ENCODE results near the gene FITM1. TPM values are rescaled to one million over a fixed set of nuclear protein-coding genes. Genes with fewer than 3 reads are reported as not detected.

FITM1 gene
- total RNA-seq, 1 donor from 2014 or later, result 0.58 TPM

DNA sequence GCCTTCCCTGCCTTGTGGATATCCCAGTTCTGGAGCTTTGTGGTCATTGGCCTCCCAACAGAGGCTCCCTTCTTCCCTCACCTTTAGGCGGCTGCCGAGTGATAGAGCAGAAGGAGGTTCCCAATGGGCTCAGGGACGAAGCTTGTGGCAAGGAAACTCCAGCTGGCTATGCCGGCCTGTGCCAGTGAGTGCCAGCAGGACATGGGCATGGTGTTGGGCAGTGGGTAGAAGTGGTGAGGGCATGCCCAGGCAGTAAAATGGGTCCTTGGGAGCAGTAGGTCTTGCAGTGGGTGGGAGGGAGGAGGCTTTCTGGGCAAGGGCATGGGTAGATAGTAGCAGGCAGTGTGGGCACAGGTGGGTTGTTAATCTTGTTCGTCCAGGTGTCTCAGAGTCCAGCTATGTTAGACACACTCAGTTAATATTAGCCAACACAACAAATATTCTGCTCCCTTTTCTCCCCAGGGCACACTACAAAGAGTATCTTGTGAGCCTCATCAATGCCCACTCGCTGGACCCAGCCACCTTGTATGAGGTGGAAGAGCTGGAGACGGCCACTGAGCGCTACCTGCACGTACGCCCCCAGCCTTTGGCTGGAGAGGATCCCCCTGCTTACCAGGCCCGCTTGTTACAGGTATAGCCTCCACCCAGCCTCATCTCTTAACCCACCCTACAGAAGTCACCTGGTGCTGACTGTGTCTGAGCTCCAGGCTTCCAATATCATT, 29.5 kb downstream of the FITM1 start:
- no peak for DNase-seq (ENCODE audit: low spot score)

DNA sequence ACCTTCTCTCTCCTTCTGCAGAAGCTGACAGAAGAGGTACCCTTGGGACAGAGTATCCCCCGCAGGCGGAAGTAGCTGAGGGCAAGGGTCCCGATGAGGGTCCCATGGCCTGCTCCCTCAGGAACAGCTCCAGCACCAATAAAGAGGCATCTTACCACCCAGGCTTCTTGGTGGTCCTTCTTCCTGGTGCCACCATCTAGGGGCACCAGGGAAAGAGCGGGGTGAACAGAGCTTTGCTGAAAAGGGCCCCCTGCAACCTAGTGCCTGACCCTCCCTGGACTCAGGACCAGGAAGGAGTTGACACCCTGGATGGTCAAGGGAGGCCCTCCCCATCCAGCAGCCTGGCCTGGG, 30.0 kb downstream of the FITM1 start:
- DNase-seq (ENCODE audit: low spot score), result no peak

DNA sequence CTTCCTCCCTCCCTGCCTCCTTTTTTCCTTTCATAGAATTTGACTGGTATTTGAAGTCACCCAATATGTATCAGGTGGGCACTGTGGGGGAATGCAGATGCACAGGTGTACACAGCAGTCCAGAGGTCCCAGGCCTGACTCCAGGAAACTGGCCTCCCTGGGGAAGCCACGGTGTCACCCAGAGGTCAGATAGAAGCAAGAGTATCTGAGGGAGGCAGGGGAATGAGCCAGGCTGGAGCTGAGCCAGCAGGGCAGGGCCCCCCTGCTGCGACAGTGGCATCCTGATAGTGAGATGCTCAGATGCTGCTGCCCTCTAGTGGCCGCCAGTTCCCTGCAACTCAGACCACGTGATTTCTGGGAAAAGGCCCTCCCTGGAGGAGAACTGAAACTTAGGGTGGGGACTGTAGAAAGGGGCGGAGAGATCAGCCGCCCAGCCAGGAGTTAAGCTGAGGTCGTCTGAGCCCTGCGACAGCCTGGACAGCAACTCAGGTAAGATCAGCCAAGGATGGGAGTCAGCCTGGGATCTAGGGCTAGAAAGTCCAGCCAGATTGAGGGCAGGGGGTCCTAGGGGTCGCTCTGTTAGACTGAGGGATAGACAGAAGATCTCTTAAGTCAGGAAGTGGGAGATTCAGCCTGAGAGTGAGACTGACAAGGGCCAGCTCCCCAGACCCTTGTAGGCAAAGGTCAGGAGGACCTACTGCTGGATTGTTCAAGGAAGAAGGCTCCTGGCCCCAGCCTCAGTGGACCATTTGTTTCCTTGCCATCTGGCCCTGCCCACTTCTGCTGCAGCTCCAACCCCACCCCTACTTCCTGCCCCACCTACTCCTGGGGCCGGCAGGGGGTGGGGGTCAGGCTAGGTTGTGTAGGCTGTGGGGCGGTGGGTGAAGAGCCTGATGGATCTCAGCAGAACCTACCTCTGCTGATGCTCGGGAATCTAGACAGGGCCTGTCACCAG, 30.7 kb downstream of the FITM1 start, which contains the start of gene IRF9:
Gene IRF9, plus strand, starts transcription at position 416 of the 955 bp plus-strand sequence. CDS start 880 bp downstream, outside the sequence.
- peak; percentile 98 for DNase-seq (ENCODE audit: low spot score)

DNA sequence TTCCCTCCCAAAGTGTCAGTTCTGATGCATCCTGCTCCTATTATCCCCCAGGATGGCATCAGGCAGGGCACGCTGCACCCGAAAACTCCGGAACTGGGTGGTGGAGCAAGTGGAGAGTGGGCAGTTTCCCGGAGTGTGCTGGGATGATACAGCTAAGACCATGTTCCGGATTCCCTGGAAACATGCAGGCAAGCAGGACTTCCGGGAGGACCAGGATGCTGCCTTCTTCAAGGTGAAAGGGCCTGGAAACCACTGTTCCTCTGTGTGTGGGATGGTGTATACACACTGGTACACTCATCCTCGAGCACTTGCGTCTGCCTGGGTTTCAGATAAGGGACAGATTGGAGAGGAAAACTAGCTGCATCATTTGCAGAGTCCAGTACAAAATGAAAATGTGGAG, 31.6 kb downstream of the FITM1 start:
- DNase-seq (ENCODE audit: low spot score), result no peak

DNA sequence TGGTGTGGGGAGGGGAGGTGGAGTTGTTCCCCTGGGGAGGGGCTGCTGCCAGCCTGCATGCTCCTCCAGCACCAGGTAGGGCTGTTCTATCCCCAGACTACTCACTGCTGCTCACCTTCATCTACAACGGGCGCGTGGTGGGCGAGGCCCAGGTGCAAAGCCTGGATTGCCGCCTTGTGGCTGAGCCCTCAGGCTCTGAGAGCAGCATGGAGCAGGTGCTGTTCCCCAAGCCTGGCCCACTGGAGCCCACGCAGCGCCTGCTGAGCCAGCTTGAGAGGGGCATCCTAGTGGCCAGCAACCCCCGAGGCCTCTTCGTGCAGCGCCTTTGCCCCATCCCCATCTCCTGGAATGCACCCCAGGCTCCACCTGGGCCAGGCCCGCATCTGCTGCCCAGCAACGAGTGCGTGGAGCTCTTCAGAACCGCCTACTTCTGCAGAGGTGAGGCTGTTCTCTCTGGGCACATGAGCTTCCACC, 34.1 kb downstream of the FITM1 start:
- no peak for DNase-seq (ENCODE audit: low spot score)

DNA sequence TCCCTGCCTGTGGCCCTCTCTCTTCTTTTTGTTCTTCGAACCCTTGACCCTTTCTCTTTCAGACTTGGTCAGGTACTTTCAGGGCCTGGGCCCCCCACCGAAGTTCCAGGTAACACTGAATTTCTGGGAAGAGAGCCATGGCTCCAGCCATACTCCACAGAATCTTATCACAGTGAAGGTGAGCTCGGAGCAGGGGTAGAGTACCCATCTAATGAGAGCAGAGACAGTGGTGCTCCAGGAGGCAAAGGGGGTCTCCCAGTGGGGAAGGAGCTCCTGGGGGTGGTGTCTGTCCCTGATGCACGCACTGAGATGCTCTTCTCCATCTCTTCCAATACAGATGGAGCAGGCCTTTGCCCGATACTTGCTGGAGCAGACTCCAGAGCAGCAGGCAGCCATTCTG, 35.3 kb downstream of the FITM1 start:
- no peak for DNase-seq (ENCODE audit: low spot score)

DNA sequence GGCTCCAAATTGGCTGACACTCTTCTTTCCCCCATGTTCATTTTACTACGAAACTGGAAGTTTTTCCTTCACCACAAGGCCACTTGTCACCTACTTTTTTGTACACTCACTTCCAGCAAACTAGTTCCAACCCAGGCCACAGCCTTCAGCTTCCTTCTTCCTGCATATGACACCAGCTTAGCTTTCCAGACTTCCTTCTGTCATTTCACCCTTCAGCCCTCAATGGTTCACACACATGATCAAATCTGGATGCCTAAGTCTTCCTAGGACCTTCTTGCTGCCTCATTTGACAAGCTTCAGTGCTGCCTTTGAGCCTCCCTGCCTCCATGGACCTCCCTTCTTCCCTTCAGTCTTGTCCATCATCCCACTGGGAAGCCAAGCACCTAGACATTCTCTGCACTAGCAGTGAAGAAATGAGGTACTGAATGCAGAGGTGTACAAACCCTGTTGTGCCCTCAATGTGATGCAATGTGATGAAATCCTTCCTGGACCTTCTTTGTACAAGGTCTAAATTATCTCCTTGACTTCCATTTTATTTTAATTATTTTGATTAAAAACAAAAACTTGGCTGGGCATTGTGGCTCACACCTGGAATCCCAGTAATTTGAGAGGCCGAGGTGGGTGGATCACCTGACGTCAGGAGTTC, 37.1 kb downstream of the FITM1 start:
- DNase-seq (ENCODE audit: low spot score), result no peak

DNA sequence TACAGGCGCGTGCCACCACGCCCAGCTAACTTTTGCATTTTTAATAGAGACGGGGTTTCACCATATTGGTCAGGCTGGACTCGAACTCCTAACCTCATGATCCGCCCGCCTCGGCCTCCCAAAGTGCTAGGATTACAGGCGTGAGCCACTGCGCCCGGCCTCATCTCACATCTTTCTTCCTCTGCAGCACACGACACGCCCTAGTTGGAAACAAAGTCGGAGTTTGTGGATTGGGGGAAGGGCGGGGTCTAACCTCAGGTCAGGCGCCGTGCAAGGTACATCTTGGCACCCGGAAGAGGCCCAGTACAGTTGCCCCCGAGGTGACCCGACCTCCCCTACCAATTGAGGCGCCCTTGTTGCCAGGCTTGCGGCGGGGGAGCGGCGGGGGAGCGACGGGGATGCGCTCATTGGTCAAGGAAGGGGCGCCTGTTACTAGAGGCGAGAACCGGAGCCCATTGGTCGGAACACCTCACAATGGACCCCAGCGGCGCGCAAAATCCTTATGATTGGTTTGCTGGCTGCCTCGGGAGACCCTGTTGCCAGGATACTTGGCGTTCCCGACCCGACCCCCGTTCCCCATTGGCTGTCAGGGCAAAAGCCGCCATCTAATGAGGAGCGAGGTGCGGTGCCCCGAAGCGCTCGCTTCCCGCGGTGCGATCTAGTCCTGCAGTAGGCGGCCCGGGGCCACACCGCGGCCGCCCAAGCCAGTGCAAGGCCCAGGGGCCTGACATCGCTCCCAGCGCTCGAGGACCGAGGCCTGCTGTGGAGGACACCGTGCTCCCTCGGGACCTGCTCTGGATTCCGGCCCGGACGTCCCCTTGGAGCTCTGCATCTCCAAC, 41.2 kb downstream of the FITM1 start, which contains the start of gene REC8:
Gene REC8, plus strand, starts transcription at position 659 of the 839 bp plus-strand sequence. CDS start 473 bp downstream, outside the sequence.
- DNase-seq (ENCODE audit: low spot score), result no peak

DNA sequence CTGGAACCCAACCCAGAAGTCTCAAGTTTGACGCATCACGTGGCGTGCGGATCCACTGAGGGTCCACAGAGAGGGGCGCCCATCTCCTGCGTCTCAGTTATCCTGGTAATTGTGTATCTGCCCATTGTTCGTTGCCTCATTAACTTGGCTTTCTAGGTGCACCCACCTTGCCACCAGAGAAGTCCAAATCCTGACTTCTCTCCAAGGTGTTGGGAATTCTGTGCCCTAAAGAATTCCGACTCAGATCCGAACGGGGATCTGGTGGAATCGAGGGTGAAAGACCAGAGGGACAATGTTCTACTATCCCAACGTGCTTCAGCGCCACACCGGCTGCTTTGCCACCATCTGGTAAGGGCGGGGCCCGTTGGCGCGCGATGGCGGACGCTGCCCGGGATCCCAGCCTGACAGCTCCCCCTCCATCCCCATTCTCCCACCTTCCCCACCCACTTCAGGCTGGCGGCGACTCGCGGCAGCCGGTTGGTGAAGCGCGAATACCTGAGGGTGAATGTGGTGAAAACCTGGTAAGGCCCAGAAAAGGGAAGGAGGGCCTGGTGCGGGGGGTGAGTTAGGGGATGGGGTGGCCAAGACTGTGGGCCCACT, 41.9 kb downstream of the FITM1 start:
- DNase-seq (ENCODE audit: low spot score), result no peak

DNA sequence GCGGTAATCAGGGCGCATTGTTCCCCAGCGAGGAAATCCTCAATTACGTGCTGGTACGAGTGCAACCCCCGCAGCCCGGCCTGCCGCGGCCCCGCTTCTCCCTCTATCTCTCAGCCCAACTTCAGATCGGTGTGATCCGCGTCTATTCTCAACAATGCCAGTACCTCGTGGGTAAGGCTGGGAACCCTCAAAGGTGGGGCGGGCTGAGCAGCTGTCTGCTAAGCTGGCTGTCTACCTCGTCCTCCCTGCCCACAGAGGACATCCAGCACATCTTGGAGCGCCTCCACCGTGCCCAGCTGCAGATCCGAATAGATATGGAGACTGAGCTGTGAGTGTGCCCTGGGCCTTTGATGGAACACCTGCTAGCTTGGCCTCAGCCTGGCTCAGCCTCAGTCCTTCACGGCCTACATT, 42.4 kb downstream of the FITM1 start:
- no peak for DNase-seq (ENCODE audit: low spot score)

DNA sequence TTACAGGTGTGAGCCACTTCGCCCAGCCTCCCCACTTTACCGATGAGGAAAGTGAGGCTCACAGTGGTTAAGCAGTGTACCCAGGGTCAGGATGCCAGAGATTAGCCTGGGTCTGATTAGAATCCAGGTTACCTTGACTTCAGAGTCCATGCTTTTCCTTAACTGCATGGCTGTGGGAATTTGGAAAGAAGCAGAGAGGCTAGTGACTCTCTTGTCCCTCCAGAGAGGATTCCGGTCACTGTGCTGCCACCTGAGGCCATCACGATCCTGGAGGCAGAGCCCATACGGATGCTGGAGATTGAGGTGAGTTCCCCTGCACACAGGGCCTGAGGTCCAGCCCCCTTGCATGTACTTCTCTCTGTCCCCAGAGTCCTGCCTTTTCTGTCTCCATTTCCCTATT, 46.1 kb downstream of the FITM1 start:
- no peak for DNase-seq (ENCODE audit: low spot score)

DNA sequence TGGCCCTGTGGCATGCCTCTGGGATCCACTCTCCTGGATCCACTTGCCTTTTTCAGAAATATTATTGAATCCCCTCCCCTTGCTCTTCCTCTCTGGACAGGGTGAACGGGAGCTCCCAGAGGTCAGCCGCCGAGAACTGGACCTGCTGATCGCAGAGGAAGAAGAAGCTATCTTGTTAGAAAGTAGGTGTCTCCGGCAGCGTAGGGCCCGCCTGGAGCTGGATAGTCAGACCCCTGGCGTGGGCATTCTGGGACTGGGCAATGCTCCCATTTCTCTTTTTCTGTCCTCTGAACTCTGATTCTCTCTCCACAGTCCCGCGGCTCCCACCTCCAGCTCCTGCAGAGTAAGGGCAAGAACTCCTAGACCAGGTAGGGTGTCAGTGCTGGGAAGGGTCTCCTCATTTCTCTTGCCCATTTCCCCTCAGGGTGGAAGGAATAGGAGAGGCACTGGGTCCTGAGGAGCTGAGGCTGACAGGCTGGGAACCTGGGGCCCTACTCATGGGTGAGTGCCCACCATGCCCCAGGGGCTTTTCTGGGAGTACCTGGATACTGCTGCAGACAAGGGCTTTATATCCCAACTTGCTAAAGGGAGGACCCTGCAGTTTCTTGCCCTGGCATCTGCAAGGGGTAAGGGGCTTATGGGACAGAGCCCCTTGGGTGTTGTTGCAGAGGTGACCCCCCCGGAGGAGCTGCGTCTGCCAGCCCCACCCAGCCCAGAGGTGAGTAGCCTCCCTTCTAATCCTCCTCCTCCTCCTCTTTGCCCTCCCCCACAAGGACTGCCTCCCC, 46.8 kb downstream of the FITM1 start:
- no peak for DNase-seq (ENCODE audit: low spot score)

DNA sequence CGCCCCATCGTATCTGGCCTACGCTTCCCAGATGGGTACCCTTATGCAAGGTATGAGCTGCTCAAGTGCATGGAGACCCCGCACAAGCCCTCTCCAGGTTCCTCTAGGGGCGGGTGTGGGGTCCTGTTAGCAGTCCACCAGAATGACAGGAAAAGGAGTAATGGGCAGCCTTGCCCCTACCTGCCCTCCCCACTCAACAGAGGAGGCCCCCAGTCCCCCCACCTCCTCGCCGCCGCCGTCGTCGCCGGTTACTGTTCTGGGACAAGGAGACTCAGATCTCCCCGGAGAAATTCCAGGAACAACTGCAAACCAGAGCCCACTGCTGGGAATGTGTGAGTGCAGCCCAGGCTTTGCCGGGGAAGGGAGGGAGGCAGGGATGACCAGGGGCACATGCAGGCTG, 47.4 kb downstream of the FITM1 start:
- no peak for DNase-seq (ENCODE audit: low spot score)

DNA sequence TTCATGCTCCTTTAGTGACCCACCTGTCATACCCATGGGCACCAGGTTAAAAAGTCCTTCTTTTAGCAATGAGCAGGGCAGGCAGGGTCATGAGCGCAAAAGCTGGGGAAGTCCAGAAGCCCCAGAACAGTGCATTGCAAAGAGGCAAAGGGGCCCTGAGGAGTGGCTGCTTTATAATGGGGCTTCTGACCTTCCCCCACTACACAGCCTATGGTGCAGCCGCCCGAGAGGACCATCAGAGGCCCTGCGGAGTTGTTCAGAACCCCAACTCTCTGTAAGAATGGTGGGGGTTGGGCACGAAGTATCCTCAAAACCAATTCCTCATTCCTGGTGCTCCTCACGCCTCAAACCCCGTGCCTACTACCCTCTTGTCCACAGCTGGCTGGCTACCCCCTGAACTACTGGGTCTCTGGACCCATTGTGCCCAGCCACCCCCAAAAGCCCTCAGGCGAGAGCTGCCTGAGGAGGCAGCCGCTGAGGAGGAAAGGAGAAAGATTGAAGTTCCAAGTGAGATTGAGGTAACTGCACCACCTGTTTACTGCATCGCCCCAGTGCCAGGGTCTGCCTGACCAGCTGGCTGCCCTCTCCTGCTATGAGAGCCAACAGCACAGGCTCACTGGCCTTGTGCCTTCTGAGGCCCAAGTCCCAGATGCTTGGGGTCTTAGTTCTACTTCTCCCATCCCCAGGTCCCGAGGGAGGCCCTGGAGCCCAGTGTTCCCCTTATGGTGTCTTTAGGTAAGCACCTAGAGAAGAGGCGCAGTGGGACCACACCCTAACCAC, 48.1 kb downstream of the FITM1 start:
- no peak for DNase-seq (ENCODE audit: low spot score)

DNA sequence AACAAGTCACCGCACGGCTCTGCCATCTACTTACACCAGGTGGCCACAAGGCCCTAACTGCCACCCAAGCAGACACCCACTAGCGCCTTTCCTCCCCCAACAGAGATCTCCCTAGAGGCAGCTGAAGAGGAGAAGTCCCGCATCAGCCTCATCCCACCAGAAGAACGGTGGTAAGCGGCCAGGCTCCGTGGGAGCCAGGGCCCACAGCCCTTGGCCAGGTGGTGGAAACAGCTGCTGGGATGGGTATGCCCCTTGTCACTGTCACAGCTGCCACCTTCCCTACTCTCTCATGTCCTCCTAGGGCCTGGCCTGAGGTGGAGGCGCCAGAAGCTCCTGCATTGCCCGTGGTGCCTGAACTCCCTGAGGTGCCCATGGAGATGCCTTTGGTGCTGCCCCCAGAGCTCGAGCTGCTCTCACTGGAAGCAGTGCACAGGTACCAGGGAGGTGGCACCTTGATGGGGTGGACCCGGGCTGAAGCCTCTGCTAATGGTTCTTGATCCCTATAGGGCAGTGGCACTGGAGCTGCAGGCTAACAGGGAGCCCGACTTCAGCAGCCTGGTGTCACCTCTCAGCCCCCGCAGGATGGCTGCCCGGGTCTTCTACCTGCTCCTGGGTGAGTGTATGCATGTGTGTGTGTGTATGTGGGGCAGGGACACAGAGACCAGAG, 49.0 kb downstream of the FITM1 start:
- no peak for DNase-seq (ENCODE audit: low spot score)

DNA sequence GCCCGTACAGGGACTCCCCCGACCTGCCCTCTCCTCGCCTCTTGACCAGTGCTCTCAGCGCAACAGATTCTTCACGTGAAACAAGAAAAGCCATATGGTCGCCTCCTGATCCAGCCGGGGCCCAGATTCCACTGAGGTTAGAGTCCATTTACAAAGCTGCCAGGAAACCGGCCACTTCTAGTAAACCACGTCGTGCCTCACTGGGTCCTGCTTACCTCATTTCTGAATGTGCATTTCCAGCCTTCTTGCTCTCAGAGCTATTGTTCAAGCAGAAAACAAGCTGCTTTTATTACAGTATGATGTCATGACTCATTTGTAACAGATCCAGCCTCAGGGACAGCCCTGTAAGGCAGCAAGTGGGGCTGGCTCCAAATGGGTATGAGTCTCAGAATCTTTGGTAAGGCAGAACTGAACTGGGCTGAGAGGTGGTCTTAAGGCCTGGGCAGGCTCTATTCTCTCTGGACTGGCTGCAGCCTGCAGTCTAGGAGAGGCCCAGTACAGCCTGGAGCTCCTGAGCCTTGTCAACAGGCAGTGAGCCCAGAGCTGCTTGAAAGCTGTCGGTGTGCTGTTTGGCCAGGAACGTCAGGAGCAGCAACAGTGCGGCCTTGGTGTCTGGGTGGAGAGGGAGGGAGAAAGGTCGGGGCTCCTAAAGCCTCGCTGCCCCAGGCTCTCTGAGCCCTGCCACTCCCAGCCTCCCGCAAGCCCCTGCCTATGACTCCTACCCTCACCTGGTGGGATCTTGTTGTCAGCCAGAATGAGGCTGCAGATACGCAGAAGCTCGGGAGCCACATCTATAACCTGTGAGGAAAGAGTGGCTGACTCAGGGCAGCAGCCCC, 49.7 kb downstream of the FITM1 start:
- DNase-seq (ENCODE audit: low spot score), result no peak
